Hepatocyte (in vitro differentiated cells): Measurements from ENCODE around the gene PSMD2. TPM values are rescaled to one million over a fixed set of nuclear protein-coding genes. Genes with fewer than 3 reads are reported as not detected.

Source experiments
- DNase-seq: peaks from one replicate; pipeline ENCODE4 v3.0.0-alpha.2; 2016; ENCODE audit warnings: low spot score
- H2AFZ ChIP-seq: fragments of 200-600 bp; sonication (generic); 2 replicates; pipeline ENCODE4 v1.6.0; 2016; ENCODE audit warnings: antibody characterized with exemption, mild to moderate bottlenecking
- H3K27ac ChIP-seq: fragments of 200-600 bp; sonication (generic); 2 replicates; pipeline ENCODE4 v1.5.1; 2016; ENCODE audit warnings: mild to moderate bottlenecking
- H3K27me3 ChIP-seq: fragments of 200-600 bp; sonication (generic); 2 replicates; pipeline ENCODE4 v1.6.1; 2016
- H3K36me3 ChIP-seq: fragments of 200-600 bp; sonication (generic); replicated peaks from 2 replicates; pipeline ENCODE4 v1.5.1; 2016; ENCODE audit warnings: low read depth; ENCODE audit not compliant: insufficient read depth
- H3K4me1 ChIP-seq: fragments of 200-600 bp; sonication (generic); 2 replicates; pipeline ENCODE4 v1.5.1; 2016; ENCODE audit warnings: mild to moderate bottlenecking, moderate library complexity; ENCODE audit not compliant: insufficient read depth
- H3K4me2 ChIP-seq: fragments of 200-600 bp; sonication (generic); 2 replicates; pipeline ENCODE4 v1.6.0; 2016
- H3K4me3 ChIP-seq: fragments of 200-600 bp; sonication (generic); 2 replicates; pipeline ENCODE4 v1.5.1; 2016; ENCODE audit warnings: mild to moderate bottlenecking
- H3K79me2 ChIP-seq: fragments of 200-600 bp; sonication (generic); 2 replicates; pipeline ENCODE4 v1.6.0; 2017; ENCODE audit warnings: mild to moderate bottlenecking
- H3K9me2 ChIP-seq: fragments of 200-600 bp; sonication (generic); replicated peaks from 2 replicates; pipeline ENCODE4 v1.6.0; 2017; ENCODE audit warnings: mild to moderate bottlenecking; ENCODE audit not compliant: insufficient read depth
- H3K9me3 ChIP-seq: fragments of 200-600 bp; sonication (generic); 2 replicates; pipeline ENCODE4 v1.5.1; 2016; ENCODE audit warnings: low read depth, mild to moderate bottlenecking
- H4K20me1 ChIP-seq: fragments of 200-600 bp; sonication (generic); 2 replicates; pipeline ENCODE4 v1.6.0; 2016; ENCODE audit warnings: mild to moderate bottlenecking; ENCODE audit not compliant: insufficient read depth, poor library complexity, severe bottlenecking
- CTCF ChIP-seq: fragments of 200-600 bp; sonication (generic); IDR thresholded peaks from 2 replicates; pipeline ENCODE4 v1.5.1; 2016; ENCODE audit warnings: antibody characterized with exemption, mild to moderate bottlenecking; ENCODE audit not compliant: poor library complexity
- EZH2 ChIP-seq: fragments of 200-600 bp; sonication (generic); IDR thresholded peaks from 2 replicates; pipeline ENCODE4 v1.6.1; 2016; ENCODE audit warnings: antibody characterized with exemption, mild to moderate bottlenecking, borderline replicate concordance
- EZH2phosphoT487 ChIP-seq: fragments of 200-600 bp; sonication (generic); IDR thresholded peaks from one replicate; pipeline ENCODE4 v1.6.1; 2018; ENCODE audit warnings: antibody characterized with exemption, mild to moderate bottlenecking, low read depth, moderate library complexity; ENCODE audit not compliant: unreplicated experiment, severe bottlenecking
- WGBS: methylation state at CpG from one replicate; pipeline ENCODE4 v1.1.6; 2016; ENCODE audit warnings: low lambda C conversion rate; ENCODE audit errors: missing lambda C conversion rate; 5-methylcytosine and 5-hydroxymethylcytosine counted together
- polyA plus RNA-seq: library from polyadenylated mRNA; unstranded; fragments of >200 nt; fragmentation: Nextera tagmentation; extraction: Ambion mirVana; gene quantifications from 2 replicates; pipeline ENCODE4 v1.2.1, GENCODE V29; 2016
- total RNA-seq: library from RNA; depleted of rRNA; stranded (reverse); fragments of >200 nt; gene quantifications from 2 replicates; pipeline ENCODE4 v1.2.3, GENCODE V29; 2014

PSMD2 gene
- total and polyA plus RNA-seq, 2 experiments from 2014 or later = 232 to 241 TPM

DNA sequence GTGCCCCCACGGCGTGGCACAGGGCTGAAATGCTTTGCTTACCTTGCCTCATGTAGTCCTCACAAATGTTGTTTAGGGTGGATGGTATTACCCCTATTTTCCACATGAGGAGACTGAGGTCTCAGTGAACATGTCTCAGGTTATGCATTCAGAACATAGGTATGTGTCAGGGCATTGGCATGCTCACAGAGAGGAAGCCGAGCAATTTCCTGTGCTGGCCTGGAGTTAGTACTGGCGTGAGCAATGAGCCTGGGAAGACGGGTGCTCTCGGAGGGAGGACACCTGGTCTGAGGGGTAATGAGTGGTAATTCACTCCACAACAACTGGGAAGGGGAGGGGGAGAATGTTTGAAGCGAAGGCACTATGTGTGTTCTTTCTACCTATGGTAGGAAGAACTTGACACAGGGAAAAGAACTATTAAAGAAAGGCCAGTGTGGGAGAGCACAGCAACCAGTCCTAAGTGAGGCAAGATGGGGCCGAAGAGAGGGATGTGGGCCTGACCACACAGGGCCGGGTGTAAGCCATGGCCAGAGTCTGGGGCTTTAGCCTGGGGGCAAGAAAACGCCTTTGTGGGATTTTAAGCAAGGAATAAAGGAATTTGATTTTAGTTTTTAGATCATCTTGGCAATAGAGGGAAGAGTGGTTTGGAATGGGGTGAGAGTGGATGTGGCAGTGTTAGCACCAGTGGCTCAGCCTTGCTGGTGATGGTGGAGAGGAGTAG lies 33.5 kb downstream of the PSMD2 start:
- 82% methylated on average over 10 of the region's 10 CpGs for WGBS
- TF ChIP-seq CTCF = no peak
- TF ChIP-seq EZH2phosphoT487 = no peak
- no peak for TF ChIP-seq EZH2
- peak overlapping the region; percentile 100 for H3K27ac ChIP-seq
- peaks cover 19% of the 10 kb centered on the region for H3K79me2 ChIP-seq
- H3K4me3 ChIP-seq = no peak overlapping the region
- H3K9me3 ChIP-seq = no peaks in the 10 kb centered on the region
- no peaks in the 10 kb centered on the region for H3K36me3 ChIP-seq
- DNase-seq = no peak
- H2AFZ ChIP-seq = no peak overlapping the region
- H3K4me1 ChIP-seq = peaks cover 11% of the 10 kb centered on the region
- H3K4me2 ChIP-seq = no peak overlapping the region
- H3K27me3 ChIP-seq = no peaks in the 10 kb centered on the region
- peaks cover 31% of the 10 kb centered on the region for H4K20me1 ChIP-seq
- no peaks in the 10 kb centered on the region for H3K9me2 ChIP-seq

GRCh38 chr3:184333190-184333589 lies 34.1 kb downstream of the PSMD2 start:
- H3K9me3 ChIP-seq = no peaks in the 10 kb centered on the region
- peaks cover 25% of the 10 kb centered on the region for H3K79me2 ChIP-seq
- DNase-seq = no peak
- no peak overlapping the region for H3K4me2 ChIP-seq
- H3K4me1 ChIP-seq = peaks cover 12% of the 10 kb centered on the region
- WGBS = 95% methylated on average over 6 of the region's 6 CpGs
- no peaks in the 10 kb centered on the region for H3K27me3 ChIP-seq
- no peaks in the 10 kb centered on the region for H3K9me2 ChIP-seq
- H2AFZ ChIP-seq = no peak overlapping the region
- TF ChIP-seq EZH2 (no peak), EZH2phosphoT487 (no peak)
- H3K27ac ChIP-seq = peak overlapping the region; percentile 100
- H3K36me3 ChIP-seq = no peaks in the 10 kb centered on the region
- H4K20me1 ChIP-seq = peaks cover 31% of the 10 kb centered on the region
- H3K4me3 ChIP-seq = no peak overlapping the region

DNA sequence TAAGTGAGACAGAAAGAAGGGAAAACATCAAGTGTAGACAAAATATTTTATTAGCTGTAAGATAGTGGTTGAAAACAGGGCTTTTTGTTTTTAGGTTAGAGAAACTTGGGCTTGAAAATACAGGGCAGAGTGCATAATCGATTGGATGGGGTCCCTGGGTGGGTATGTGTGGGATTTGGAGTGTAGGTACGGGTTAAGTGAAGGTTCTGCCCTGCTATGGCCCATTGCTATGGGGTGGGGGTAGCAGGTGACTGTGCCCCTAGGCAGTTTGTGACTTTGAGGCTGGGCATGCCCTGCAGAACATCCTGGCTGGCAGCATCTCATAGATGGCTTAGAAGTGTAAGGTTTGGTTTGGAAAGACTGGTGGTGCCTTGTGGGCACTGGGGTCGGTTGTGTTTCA lies 34.7 kb downstream of the PSMD2 start:
- H4K20me1 ChIP-seq = peaks cover 31% of the 10 kb centered on the region

DNA sequence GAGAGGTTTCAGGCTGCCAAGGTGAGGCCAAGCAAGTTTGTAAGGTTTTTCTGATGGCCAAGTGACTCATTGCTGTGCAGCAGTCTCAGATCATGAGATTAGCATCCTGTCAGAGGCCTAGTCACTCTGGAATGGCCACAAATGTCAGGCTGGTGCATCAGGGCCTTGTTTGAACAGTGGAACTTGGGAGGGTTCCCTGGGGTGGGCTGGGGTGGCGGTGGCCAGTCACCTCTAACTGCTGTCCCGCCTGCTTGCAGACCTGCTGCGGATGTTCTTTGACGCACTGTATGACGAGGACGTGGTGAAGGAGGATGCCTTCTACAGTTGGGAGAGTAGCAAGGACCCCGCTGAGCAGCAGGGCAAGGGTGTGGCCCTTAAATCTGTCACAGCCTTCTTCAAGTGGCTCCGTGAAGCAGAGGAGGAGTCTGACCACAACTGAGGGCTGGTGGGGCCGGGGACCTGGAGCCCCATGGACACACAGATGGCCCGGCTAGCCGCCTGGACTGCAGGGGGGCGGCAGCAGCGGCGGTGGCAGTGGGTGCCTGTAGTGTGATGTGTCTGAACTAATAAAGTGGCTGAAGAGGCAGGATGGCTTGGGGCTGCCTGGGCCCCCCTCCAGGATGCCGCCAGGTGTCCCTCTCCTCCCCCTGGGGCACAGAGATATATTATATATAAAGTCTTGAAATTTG lies 35.6 kb downstream of the PSMD2 start:
- Histone ChIP-seq H4K20me1 (peaks cover 35% of the 10 kb centered on the region), H3K27ac (peak overlapping the region; percentile 100), H3K9me2 (no peaks in the 10 kb centered on the region), H3K4me1 (peaks cover 16% of the 10 kb centered on the region), H2AFZ (no peak overlapping the region), H3K4me2 (no peak overlapping the region), H3K79me2 (peaks cover 29% of the 10 kb centered on the region), H3K9me3 (no peaks in the 10 kb centered on the region), H3K36me3 (no peaks in the 10 kb centered on the region), H3K4me3 (no peak overlapping the region), H3K27me3 (no peaks in the 10 kb centered on the region)
- TF ChIP-seq CTCF (no peak), EZH2 (no peak), EZH2phosphoT487 (no peak)
- peak; percentile 52 for DNase-seq
- 91% methylated on average over 14 of the region's 15 CpGs for WGBS

More for the DNA sequence above, 34.7 kb downstream of the PSMD2 start:
- TF ChIP-seq EZH2 = no peak
- Histone ChIP-seq H3K9me2 (no peaks in the 10 kb centered on the region), H3K9me3 (no peaks in the 10 kb centered on the region), H3K4me1 (peaks cover 12% of the 10 kb centered on the region), H3K4me3 (no peak overlapping the region), H3K27me3 (no peaks in the 10 kb centered on the region), H2AFZ (no peak overlapping the region), H3K36me3 (no peaks in the 10 kb centered on the region), H3K27ac (peak overlapping the region; percentile 100), H3K79me2 (peaks cover 25% of the 10 kb centered on the region), H3K4me2 (no peak overlapping the region)
- WGBS = 84% methylated on average over 3 of the region's 3 CpGs
- DNase-seq = no peak
